ENCODE results near the gene B4GALNT2.
"Not testable (repeated sequence)": the region's sequence is repeated elsewhere in the genome, so short reads cannot be mapped to it uniquely, and the experiment has no call there.

The B4GALNT2 gene

DNA sequence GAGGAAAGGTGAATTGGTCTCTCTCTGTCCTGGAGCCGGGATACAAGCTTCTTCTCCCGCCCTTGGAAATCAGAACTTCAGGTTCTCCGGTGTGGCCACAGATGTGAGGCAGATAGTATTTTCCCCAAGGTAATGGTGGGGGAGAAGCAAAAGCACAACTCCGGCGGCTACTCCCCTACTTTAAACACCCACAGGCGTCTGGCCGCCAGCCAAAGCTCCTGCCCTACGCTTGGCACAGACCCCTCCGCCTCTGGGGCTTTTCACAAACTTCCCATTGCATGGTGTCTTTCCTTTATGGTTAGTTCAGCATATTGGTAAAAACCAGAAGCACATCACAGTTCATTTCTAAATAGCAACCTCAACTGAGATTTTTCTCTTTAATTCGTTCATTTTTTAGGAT lies 39.4 kb upstream of the B4GALNT2 start:
- TF ChIP-seq, protein P1, sequence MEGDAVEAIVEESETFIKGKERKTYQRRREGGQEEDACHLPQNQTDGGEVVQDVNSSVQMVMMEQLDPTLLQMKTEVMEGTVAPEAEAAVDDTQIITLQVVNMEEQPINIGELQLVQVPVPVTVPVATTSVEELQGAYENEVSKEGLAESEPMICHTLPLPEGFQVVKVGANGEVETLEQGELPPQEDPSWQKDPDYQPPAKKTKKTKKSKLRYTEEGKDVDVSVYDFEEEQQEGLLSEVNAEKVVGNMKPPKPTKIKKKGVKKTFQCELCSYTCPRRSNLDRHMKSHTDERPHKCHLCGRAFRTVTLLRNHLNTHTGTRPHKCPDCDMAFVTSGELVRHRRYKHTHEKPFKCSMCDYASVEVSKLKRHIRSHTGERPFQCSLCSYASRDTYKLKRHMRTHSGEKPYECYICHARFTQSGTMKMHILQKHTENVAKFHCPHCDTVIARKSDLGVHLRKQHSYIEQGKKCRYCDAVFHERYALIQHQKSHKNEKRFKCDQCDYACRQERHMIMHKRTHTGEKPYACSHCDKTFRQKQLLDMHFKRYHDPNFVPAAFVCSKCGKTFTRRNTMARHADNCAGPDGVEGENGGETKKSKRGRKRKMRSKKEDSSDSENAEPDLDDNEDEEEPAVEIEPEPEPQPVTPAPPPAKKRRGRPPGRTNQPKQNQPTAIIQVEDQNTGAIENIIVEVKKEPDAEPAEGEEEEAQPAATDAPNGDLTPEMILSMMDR (IDR thresholded peaks at IDR 0.05; ENCODE audit: borderline replicate concordance, control extremely low read depth, extremely low read depth, insufficient read depth, missing control alignments): no peak
- DNase-seq (ENCODE audit: low spot score): no peak
- in situ Hi-C loops (cut with MboI; ENCODE audit: low sequenced_read_pairs, unreplicated experiment): no loop called here

- in situ Hi-C loops (cut with MboI; ENCODE audit: low sequenced_read_pairs, unreplicated experiment): no loop called here
- TF ChIP-seq, protein P1 (IDR thresholded peaks at IDR 0.05; ENCODE audit: borderline replicate concordance, control extremely low read depth, extremely low read depth, insufficient read depth, missing control alignments): no peak
Observed at GRCh38 chr17:49100601-49101000, 32.0 kb upstream of the B4GALNT2 start.

DNA sequence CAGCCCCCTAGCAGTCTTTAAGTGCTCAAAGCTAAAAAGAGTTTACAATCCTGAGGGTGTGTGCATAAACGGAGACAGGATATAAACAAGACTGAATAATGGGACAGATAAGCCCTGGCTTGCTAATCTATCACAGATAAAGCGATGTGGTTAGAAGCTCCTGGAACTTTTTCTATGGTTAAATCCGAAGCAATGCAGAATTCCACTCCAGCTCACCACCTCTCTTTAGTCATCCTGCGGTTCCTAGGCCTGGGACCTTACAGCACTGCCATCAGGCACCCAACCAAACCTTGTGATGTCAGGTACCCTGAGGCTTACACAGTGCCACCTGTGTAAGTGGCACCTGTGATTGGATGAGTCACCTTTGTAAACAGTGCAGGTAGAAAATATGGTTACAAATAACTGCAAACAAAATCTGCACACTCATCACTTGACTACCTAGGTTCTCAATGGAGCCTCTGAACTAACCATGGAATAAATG lies 31.5 kb upstream of the B4GALNT2 start:
- DNase-seq (ENCODE audit: low spot score): no peak
- in situ Hi-C loops (cut with MboI; ENCODE audit: low sequenced_read_pairs, unreplicated experiment): no loop called here

More at GRCh38 chr17:49100601-49101000, 32.0 kb upstream of the B4GALNT2 start:
- no peak for DNase-seq (ENCODE audit: low spot score)

DNA sequence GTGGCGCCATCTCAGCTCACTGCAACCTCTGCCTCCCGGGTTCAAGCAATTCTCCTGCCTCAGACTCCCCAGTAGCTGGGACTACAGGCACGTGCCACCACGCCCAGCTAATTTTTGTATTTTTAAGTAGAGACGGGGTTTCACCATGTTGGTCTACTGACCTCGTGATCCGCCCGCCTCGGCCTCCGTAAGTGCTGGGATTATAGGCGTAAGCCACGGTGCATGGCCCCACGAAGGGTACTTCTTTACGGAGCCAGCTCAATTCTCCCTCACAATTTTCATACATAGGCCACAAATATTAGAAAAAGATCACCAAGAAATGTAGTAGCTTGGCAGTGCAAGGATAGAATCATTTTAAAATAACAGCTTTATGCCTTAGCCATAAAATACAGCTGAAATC lies 29.2 kb upstream of the B4GALNT2 start:
- in situ Hi-C loops (cut with MboI; ENCODE audit: low sequenced_read_pairs, unreplicated experiment); DNase-seq (ENCODE audit: low spot score): not testable (repeated sequence)

More for the DNA sequence above, 31.5 kb upstream of the B4GALNT2 start:
- TF ChIP-seq, protein P1 (IDR thresholded peaks at IDR 0.05; ENCODE audit: borderline replicate concordance, control extremely low read depth, extremely low read depth, insufficient read depth, missing control alignments): no peak

- no peak for DNase-seq (ENCODE audit: low spot score)
- in situ Hi-C loops (cut with MboI; ENCODE audit: low sequenced_read_pairs, unreplicated experiment): no loop called here
- TF ChIP-seq, protein P1 (IDR thresholded peaks at IDR 0.05; ENCODE audit: borderline replicate concordance, control extremely low read depth, extremely low read depth, insufficient read depth, missing control alignments): no peak
Observed at GRCh38 chr17:49104511-49105074, 28.0 kb upstream of the B4GALNT2 start.

DNA sequence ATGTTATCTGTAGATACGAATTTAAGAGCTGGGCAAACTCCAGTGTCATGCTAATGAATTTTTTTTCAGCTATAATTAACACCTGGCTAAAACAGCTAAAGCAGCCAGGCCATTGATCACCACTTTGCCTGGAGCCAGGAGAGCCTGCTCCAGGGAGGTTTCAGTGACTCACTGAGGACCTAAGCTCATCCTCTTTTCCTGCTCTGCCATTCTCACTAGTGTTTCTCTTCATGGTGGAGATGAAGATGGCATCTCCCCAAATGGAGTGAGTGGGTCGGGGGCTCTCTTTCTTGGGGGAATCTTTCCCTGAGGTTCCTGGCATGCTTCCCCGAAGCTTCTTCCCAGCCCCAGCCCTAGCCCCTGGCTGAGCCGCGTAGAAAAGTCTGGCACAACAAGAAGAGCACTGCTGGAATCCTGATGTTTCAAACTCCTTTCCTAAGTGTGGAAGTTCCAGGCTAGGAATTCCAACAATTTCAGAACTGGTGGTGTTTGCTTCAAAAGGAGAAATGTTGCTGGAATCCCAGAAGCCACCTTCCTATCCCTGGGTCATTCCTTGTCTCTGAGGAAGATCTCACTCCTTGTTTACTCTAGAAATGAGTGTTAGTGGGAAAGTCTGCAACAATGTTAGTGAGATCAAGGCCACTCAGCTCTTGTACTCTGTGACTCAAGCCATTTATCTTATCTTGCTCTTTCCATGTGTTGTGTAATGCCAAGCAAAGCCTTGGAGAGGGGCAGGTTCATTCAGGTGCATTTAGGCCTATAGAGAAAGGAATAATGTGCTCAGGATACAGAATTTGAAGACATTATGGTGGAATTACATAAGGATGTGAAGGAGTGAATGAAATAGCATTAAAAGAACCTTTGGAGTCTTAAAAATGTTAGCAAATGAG lies 26.0 kb upstream of the B4GALNT2 start:
- TF ChIP-seq, protein P1 (IDR thresholded peaks at IDR 0.05; ENCODE audit: borderline replicate concordance, control extremely low read depth, extremely low read depth, insufficient read depth, missing control alignments): no peak
- no peak for DNase-seq (ENCODE audit: low spot score)
- in situ Hi-C loops (cut with MboI; ENCODE audit: low sequenced_read_pairs, unreplicated experiment): no loop called here

GRCh38 chr17:49107211-49107557 lies 25.4 kb upstream of the B4GALNT2 start:
- no peak for DNase-seq (ENCODE audit: low spot score)
- TF ChIP-seq, protein P1 (IDR thresholded peaks at IDR 0.05; ENCODE audit: borderline replicate concordance, control extremely low read depth, extremely low read depth, insufficient read depth, missing control alignments): no peak
- in situ Hi-C loops (cut with MboI; ENCODE audit: low sequenced_read_pairs, unreplicated experiment): no loop called here

Measured in GM13976 (cell line).